ENCODE data around the gene RAB11FIP3. TPM values are rescaled to one million over a fixed set of nuclear protein-coding genes. Genes with fewer than 3 reads are reported as not detected.

RAB11FIP3 gene
- total RNA-seq, 1 experiment from 2014 or later = 38.4 TPM

DNA sequence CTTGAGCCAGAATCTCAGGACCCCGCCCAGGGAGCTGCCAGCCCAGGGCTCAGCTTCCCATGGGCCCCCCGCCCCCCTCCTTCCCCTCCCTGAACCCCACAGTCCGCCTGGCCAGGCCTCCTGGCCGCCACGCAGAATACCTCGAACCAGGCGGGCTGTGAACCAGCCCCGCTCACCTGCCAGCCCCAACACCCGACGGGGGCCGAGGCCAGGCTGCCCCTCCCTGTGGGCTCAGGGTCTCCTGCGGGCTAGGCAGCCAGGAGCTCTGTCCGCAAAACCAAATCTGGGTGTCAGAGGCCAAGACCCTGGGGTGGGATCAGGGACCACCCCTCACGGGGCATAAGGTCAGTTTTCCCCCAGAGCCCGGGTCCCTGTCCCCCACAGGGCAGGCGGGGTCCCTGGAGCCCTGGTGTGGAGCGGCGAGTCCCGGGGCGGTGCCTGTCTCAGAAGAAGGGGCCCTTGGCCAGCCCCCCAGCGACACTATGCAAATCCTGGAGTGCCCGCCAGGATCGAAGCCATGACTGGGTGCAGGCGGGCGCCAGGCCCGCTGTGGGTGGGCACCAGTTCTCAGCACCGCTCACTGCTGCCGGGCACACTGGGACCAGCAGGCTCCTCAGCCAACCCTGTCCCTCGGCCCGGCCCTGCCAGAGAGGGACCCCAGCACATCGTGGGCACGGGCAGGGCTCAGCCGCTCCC, 128.3 kb downstream of the RAB11FIP3 start:
- BruUV-seq (replicated peaks) = TSS peak; percentile 22

DNA sequence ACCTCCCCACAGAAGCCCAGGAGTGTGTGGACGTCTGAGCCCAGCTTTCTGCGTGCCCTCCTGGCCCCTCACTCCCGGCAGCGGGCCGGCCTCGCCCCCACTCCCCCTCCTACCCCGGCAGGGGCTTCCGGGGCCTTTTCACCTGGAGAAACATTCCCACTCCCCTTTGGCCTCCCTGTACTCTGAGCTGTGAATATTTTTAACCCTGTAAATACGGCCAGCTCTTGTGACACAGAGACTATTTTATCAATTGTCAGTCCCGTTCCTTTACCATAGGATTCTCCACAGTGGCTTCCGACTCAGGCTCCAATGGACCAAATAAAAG, 128.8 kb downstream of the RAB11FIP3 start:
- no peaks in the 10 kb centered on the region for H3F3A ChIP-seq (ENCODE audit: insufficient read depth, low read depth)
- H3K4me2 ChIP-seq = no peak overlapping the region
- CTCF ChIA-PET = no interaction called here
- TF ChIP-seq, protein P1, sequence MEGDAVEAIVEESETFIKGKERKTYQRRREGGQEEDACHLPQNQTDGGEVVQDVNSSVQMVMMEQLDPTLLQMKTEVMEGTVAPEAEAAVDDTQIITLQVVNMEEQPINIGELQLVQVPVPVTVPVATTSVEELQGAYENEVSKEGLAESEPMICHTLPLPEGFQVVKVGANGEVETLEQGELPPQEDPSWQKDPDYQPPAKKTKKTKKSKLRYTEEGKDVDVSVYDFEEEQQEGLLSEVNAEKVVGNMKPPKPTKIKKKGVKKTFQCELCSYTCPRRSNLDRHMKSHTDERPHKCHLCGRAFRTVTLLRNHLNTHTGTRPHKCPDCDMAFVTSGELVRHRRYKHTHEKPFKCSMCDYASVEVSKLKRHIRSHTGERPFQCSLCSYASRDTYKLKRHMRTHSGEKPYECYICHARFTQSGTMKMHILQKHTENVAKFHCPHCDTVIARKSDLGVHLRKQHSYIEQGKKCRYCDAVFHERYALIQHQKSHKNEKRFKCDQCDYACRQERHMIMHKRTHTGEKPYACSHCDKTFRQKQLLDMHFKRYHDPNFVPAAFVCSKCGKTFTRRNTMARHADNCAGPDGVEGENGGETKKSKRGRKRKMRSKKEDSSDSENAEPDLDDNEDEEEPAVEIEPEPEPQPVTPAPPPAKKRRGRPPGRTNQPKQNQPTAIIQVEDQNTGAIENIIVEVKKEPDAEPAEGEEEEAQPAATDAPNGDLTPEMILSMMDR (conservative IDR thresholded peaks at IDR 0.05) = no peak
- no peak for TF ChIP-seq EZH2 (IDR thresholded peaks at IDR 0.05; ENCODE audit: low read depth)
- no peaks in the 10 kb centered on the region for H3K36me3 ChIP-seq (ENCODE audit: low read depth)
- no TSS peak for BruUV-seq (replicated peaks)
- POLR2A ChIA-PET (ENCODE audit: unreplicated experiment) = no interaction called here
- H3K27ac ChIP-seq = no peak overlapping the region
- no peak for DNase-seq
- no peaks in the 10 kb centered on the region for H3K4me1 ChIP-seq (replicated peaks; ENCODE audit: insufficient read depth)
- no peak overlapping the region for H3K4me3 ChIP-seq
- no peaks in the 10 kb centered on the region for H4K20me1 ChIP-seq (ENCODE audit: insufficient read depth)
- intact Hi-C loops (cut with micrococcal nuclease; ENCODE audit: unreplicated experiment) = no loop called here
- H2AFZ ChIP-seq = no peak overlapping the region
- H3K9me2 ChIP-seq (ENCODE audit: insufficient read depth) = no peaks in the 10 kb centered on the region
- H3K79me2 ChIP-seq (ENCODE audit: low read depth) = no peaks in the 10 kb centered on the region
- no peaks in the 10 kb centered on the region for H3K9me3 ChIP-seq (ENCODE audit: insufficient read depth, low read depth)
- no peaks in the 10 kb centered on the region for H3K27me3 ChIP-seq (ENCODE audit: insufficient read depth, low read depth)

More for the DNA sequence above, 128.3 kb downstream of the RAB11FIP3 start:
- H4K20me1 ChIP-seq (ENCODE audit: insufficient read depth) = no peaks in the 10 kb centered on the region
- TF ChIP-seq, protein P1 (conservative IDR thresholded peaks at IDR 0.05) = no peak
- no peak for TF ChIP-seq EZH2 (IDR thresholded peaks at IDR 0.05; ENCODE audit: low read depth)
- no peak for DNase-seq
- no peaks in the 10 kb centered on the region for H3K36me3 ChIP-seq (ENCODE audit: low read depth)
- intact Hi-C loops (cut with micrococcal nuclease; ENCODE audit: unreplicated experiment) = no loop called here
- H3F3A ChIP-seq (ENCODE audit: insufficient read depth, low read depth) = no peaks in the 10 kb centered on the region
- POLR2A ChIA-PET (ENCODE audit: unreplicated experiment) = no interaction called here
- H2AFZ ChIP-seq = no peak overlapping the region
- H3K79me2 ChIP-seq (ENCODE audit: low read depth) = no peaks in the 10 kb centered on the region
- no peaks in the 10 kb centered on the region for H3K4me1 ChIP-seq (replicated peaks; ENCODE audit: insufficient read depth)
- no peaks in the 10 kb centered on the region for H3K9me3 ChIP-seq (ENCODE audit: insufficient read depth, low read depth)
- no peaks in the 10 kb centered on the region for H3K9me2 ChIP-seq (ENCODE audit: insufficient read depth)
- H3K4me2 ChIP-seq = no peak overlapping the region
- H3K27ac ChIP-seq = no peak overlapping the region
- CTCF ChIA-PET = no interaction called here
- H3K27me3 ChIP-seq (ENCODE audit: insufficient read depth, low read depth) = no peaks in the 10 kb centered on the region
- H3K4me3 ChIP-seq = no peak overlapping the region

DNA sequence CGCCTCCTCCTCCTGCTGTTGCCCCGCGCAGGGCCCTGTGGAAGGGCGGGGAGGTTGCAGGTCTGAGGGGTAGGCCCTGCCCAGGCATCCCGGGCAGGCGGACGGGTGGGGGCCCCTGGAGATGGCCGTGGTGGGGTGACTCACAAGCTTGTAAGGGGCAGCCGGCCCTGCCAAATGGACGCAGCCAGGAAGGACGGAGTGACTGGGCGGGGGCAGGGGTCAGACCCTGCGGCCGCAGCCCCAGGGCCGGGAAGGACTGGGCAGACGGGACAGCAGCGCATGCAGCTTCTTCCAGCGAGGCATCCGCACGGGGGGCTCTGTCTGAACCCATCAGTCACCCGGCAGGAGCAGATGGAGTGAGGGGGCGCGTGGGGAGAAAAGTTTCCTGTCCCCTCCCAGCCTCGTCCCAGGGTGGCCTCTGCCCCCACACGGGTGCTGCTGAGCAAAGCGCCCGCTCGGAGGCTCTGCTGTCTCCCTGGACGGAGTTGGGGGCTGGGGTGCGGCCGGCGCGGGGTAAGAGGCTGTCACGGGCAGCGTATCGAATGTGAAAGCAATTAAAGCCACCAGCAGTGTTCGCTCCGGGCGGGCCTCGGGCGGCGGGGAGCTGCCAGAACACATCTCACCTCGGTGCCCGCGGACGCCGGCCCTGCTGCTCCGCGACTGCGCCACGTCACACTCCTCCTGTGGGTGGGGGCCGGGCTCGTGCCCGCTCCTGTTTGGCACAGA, 129.4 kb downstream of the RAB11FIP3 start:
- no peaks in the 10 kb centered on the region for H3K79me2 ChIP-seq (ENCODE audit: low read depth)
- POLR2A ChIA-PET (ENCODE audit: unreplicated experiment) = no interaction called here
- no peaks in the 10 kb centered on the region for H4K20me1 ChIP-seq (ENCODE audit: insufficient read depth)
- DNase-seq = peak in 1 of 2 experiments; percentile 36
- no peak overlapping the region for H3K27ac ChIP-seq
- H3K36me3 ChIP-seq (ENCODE audit: low read depth) = no peaks in the 10 kb centered on the region
- CTCF ChIA-PET = no interaction called here
- no peak overlapping the region for H3K4me3 ChIP-seq
- H3K9me2 ChIP-seq (ENCODE audit: insufficient read depth) = no peaks in the 10 kb centered on the region
- no peaks in the 10 kb centered on the region for H3K27me3 ChIP-seq (ENCODE audit: insufficient read depth, low read depth)
- H3F3A ChIP-seq (ENCODE audit: insufficient read depth, low read depth) = no peaks in the 10 kb centered on the region
- H3K4me2 ChIP-seq = no peak overlapping the region
- BruUV-seq (replicated peaks) = no TSS peak
- no peak overlapping the region for H2AFZ ChIP-seq
- intact Hi-C loops (cut with micrococcal nuclease; ENCODE audit: unreplicated experiment) = no loop called here
- TF ChIP-seq, protein P1 (conservative IDR thresholded peaks at IDR 0.05) = no peak
- TF ChIP-seq EZH2 (IDR thresholded peaks at IDR 0.05; ENCODE audit: low read depth) = no peak
- H3K4me1 ChIP-seq (replicated peaks; ENCODE audit: insufficient read depth) = no peaks in the 10 kb centered on the region
- no peaks in the 10 kb centered on the region for H3K9me3 ChIP-seq (ENCODE audit: insufficient read depth, low read depth)

All from PC-9 (cell line).